Stimulated activated CD4-positive, alpha-beta T cell treated with anti-CD3 and anti-CD28 coated beads, Interleukin-15, amount 100 ng/mL, for 1 hour (primary cell): ENCODE results near the gene CASKIN2.
"Not testable (repeated sequence)": the region's sequence is repeated elsewhere in the genome, so short reads cannot be mapped to it uniquely, and the experiment has no call there.

Source experiments
- DNase-seq, 2 donors: peaks; one replicate each; pipeline ENCODE4 v3.0.0-alpha.2; 2020; ENCODE audit warnings: low read depth in 1 of 2, low spot score in 1 of 2

The CASKIN2 gene

GRCh38 chr17:75491680-75492079 lies 23.7 kb downstream of the CASKIN2 start:
- no peak for DNase-seq

- no peak for DNase-seq
Measured at GRCh38 chr17:75490953-75491649, 24.2 kb downstream of the CASKIN2 start.

GRCh38 chr17:75490173-75490743 lies 25.1 kb downstream of the CASKIN2 start:
- no peak for DNase-seq

GRCh38 chr17:75489511-75489955 lies 25.8 kb downstream of the CASKIN2 start:
- DNase-seq, result no peak

GRCh38 chr17:75488693-75489510 lies 26.4 kb downstream of the CASKIN2 start:
- no peak for DNase-seq

GRCh38 chr17:75487351-75488070 lies 27.8 kb downstream of the CASKIN2 start:
- DNase-seq, result no peak

GRCh38 chr17:75486951-75487350 lies 28.4 kb downstream of the CASKIN2 start:
- no peak for DNase-seq

GRCh38 chr17:75486151-75486550 lies 29.2 kb downstream of the CASKIN2 start:
- no peak for DNase-seq

GRCh38 chr17:75485688-75486087 lies 29.6 kb downstream of the CASKIN2 start:
- DNase-seq, result no peak

GRCh38 chr17:75482098-75482942 lies 33.0 kb downstream of the CASKIN2 start:
- no peak for DNase-seq

- no peak for DNase-seq
Measured at GRCh38 chr17:75481194-75482068, 33.9 kb downstream of the CASKIN2 start.

- no peak for DNase-seq
Measured at GRCh38 chr17:75480281-75480680, 35.1 kb downstream of the CASKIN2 start.

- DNase-seq, result no peak
Measured at GRCh38 chr17:75478508-75478907, 36.8 kb downstream of the CASKIN2 start.

GRCh38 chr17:75477490-75477862 lies 37.9 kb downstream of the CASKIN2 start:
- not testable (repeated sequence) for DNase-seq

GRCh38 chr17:75476752-75477489 lies 38.4 kb downstream of the CASKIN2 start:
- no peak for DNase-seq

- no peak for DNase-seq
Measured at GRCh38 chr17:75476271-75476671, 39.1 kb downstream of the CASKIN2 start.

GRCh38 chr17:75475851-75476250 lies 39.5 kb downstream of the CASKIN2 start:
- DNase-seq, result no peak

- no peak for DNase-seq
Measured at GRCh38 chr17:75475144-75475835, 40.0 kb downstream of the CASKIN2 start.
